ENCODE results near the gene ACADVL.

Gene ACADVL

DNA sequence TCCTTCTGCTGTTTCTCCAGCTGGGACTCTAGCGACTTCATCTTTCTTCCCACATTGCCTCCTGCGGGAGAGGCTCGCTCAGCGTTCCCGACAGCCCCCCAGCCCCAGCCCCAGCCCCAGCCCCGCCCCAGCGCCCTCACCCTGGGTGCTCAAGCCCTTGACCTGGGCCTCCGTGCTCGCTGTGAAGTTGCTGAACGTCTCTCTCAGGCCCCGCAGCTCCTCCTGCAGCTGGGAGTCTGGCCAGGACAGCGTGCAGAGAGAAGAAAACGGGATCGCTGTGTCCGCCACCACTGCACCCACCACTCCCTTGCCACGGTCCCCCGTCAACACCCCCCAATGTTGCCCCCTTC, 42.9 kb upstream of the ACADVL start:
- no peaks in the 10 kb centered on the region for H4K20me1 ChIP-seq (ENCODE audit: control insufficient read depth, insufficient read depth, low read depth, low read length)
- no peak overlapping the region for H3K4me2 ChIP-seq (ENCODE audit: low read length)
- H3F3A ChIP-seq (ENCODE audit: control insufficient read depth, insufficient read depth), result no peaks in the 10 kb centered on the region; the same call in 1 of the 2 replicates
- no peak overlapping the region for H3K4me3 ChIP-seq (ENCODE audit: low read length)
- H3K27ac ChIP-seq (ENCODE audit: low read depth, low read length), result no peak overlapping the region
- TF ChIP-seq EZH2phosphoT487 (IDR thresholded peaks at IDR 0.05; ENCODE audit: borderline replicate concordance, low read length), result no peak
- TF ChIP-seq, protein P1, sequence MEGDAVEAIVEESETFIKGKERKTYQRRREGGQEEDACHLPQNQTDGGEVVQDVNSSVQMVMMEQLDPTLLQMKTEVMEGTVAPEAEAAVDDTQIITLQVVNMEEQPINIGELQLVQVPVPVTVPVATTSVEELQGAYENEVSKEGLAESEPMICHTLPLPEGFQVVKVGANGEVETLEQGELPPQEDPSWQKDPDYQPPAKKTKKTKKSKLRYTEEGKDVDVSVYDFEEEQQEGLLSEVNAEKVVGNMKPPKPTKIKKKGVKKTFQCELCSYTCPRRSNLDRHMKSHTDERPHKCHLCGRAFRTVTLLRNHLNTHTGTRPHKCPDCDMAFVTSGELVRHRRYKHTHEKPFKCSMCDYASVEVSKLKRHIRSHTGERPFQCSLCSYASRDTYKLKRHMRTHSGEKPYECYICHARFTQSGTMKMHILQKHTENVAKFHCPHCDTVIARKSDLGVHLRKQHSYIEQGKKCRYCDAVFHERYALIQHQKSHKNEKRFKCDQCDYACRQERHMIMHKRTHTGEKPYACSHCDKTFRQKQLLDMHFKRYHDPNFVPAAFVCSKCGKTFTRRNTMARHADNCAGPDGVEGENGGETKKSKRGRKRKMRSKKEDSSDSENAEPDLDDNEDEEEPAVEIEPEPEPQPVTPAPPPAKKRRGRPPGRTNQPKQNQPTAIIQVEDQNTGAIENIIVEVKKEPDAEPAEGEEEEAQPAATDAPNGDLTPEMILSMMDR (IDR thresholded peaks at IDR 0.05; ENCODE audit: low read depth, low read length, poor library complexity, severe bottlenecking), result no peak
- H3K79me2 ChIP-seq (ENCODE audit: control insufficient read depth, low read length), result no peaks in the 10 kb centered on the region
- H3K9me3 ChIP-seq (ENCODE audit: control insufficient read depth, insufficient read depth, low read length), result peaks cover 12% of the 10 kb centered on the region; the same call in 1 of the 2 replicates
- H3K36me3 ChIP-seq (ENCODE audit: control insufficient read depth, low read length), result no peaks in the 10 kb centered on the region
- H3K4me1 ChIP-seq (ENCODE audit: control insufficient read depth, low read length), result peaks cover 8% of the 10 kb centered on the region
- peaks cover 16% of the 10 kb centered on the region for H3K27me3 ChIP-seq (ENCODE audit: control insufficient read depth, low read length)
- no peaks in the 10 kb centered on the region for H3K9me2 ChIP-seq (replicated peaks; ENCODE audit: control insufficient read depth, low read length)

GRCh38 chr17:7177191-7177953, 42.4 kb upstream of the ACADVL start:
- Histone ChIP-seq H4K20me1 (ENCODE audit: control insufficient read depth, insufficient read depth, low read depth, low read length) (no peaks in the 10 kb centered on the region), H3K4me2 (ENCODE audit: low read length) (peak overlapping the region; percentile 58), H3K9me2 (replicated peaks; ENCODE audit: control insufficient read depth, low read length) (no peaks in the 10 kb centered on the region), H3K4me3 (ENCODE audit: low read length) (peak overlapping the region; percentile 35; the same call in 1 of the 2 replicates), H3K4me1 (ENCODE audit: control insufficient read depth, low read length) (peaks cover 8% of the 10 kb centered on the region), H3K27me3 (ENCODE audit: control insufficient read depth, low read length) (peaks cover 16% of the 10 kb centered on the region), H3K36me3 (ENCODE audit: control insufficient read depth, low read length) (no peaks in the 10 kb centered on the region), H3K79me2 (ENCODE audit: control insufficient read depth, low read length) (no peaks in the 10 kb centered on the region), H3K9me3 (ENCODE audit: control insufficient read depth, insufficient read depth, low read length) (peaks cover 12% of the 10 kb centered on the region; the same call in 1 of the 2 replicates), H3F3A (ENCODE audit: control insufficient read depth, insufficient read depth) (no peaks in the 10 kb centered on the region; the same call in 1 of the 2 replicates), H3K27ac (ENCODE audit: low read depth, low read length) (no peak overlapping the region)
- no peak for TF ChIP-seq EZH2phosphoT487 (IDR thresholded peaks at IDR 0.05; ENCODE audit: borderline replicate concordance, low read length)
- TF ChIP-seq, protein P1 (IDR thresholded peaks at IDR 0.05; ENCODE audit: low read depth, low read length, poor library complexity, severe bottlenecking), result peak; percentile 88

- no peaks in the 10 kb centered on the region for H3K9me2 ChIP-seq (replicated peaks; ENCODE audit: control insufficient read depth, low read length)
- H3K27me3 ChIP-seq (ENCODE audit: control insufficient read depth, low read length), result peaks cover 16% of the 10 kb centered on the region
- peaks cover 8% of the 10 kb centered on the region for H3K4me1 ChIP-seq (ENCODE audit: control insufficient read depth, low read length)
- peaks cover 12% of the 10 kb centered on the region; the same call in 1 of the 2 replicates for H3K9me3 ChIP-seq (ENCODE audit: control insufficient read depth, insufficient read depth, low read length)
- TF ChIP-seq EZH2phosphoT487 (IDR thresholded peaks at IDR 0.05; ENCODE audit: borderline replicate concordance, low read length), result no peak; the same call in 1 of the 2 replicates
- TF ChIP-seq, protein P1 (IDR thresholded peaks at IDR 0.05; ENCODE audit: low read depth, low read length, poor library complexity, severe bottlenecking), result no peak
- H3F3A ChIP-seq (ENCODE audit: control insufficient read depth, insufficient read depth), result no peaks in the 10 kb centered on the region; the same call in 1 of the 2 replicates
- peak overlapping the region; percentile 35; the same call in 1 of the 2 replicates for H3K4me3 ChIP-seq (ENCODE audit: low read length)
- H3K4me2 ChIP-seq (ENCODE audit: low read length), result peak overlapping the region; percentile 58
- no peaks in the 10 kb centered on the region for H3K79me2 ChIP-seq (ENCODE audit: control insufficient read depth, low read length)
- no peak overlapping the region for H3K27ac ChIP-seq (ENCODE audit: low read depth, low read length)
- H4K20me1 ChIP-seq (ENCODE audit: control insufficient read depth, insufficient read depth, low read depth, low read length), result no peaks in the 10 kb centered on the region
- no peaks in the 10 kb centered on the region for H3K36me3 ChIP-seq (ENCODE audit: control insufficient read depth, low read length)
These were observed 41.7 kb upstream of the ACADVL start for GRCh38 chr17:7177954-7178477.

All from DOHH2 (cell line).